Activated T-cell treated with anti-CD3 and anti-CD28 coated beads, Interleukin-2, amount 50 U/mL, for 4 hours (primary cell): ENCODE results near the gene HOXC6. TPM values are rescaled to one million over a fixed set of nuclear protein-coding genes. Genes with fewer than 3 reads are reported as not detected.

Experiments
- ATAC-seq, 2 donors: fragments of 200-7000 bp; cut with Tn5 transposase; one replicate each; pipeline ENCODE4 v1.10.0; 2021
- DNase-seq: peaks from one replicate; pipeline ENCODE4 v3.0.0-alpha.2; 2020
- H3K27me3 Mint-ChIP-seq: one replicate; pipeline ENCODE4 v1.8.0; 2021; ENCODE audit warnings: low read depth, mixed read lengths
- H3K36me3 Mint-ChIP-seq: one replicate; pipeline ENCODE4 v1.8.0; 2022; ENCODE audit warnings: mixed read lengths; ENCODE audit not compliant: insufficient read depth
- H3K4me1 Mint-ChIP-seq: one replicate; pipeline ENCODE4 v1.8.0; 2021; ENCODE audit warnings: low read depth, mixed read lengths
- H3K4me3 Mint-ChIP-seq: one replicate; pipeline ENCODE4 v1.8.0; 2021; ENCODE audit warnings: mild to moderate bottlenecking, moderate library complexity, mixed read lengths
- H3K9me3 Mint-ChIP-seq: one replicate; pipeline ENCODE4 v1.8.0; 2021; ENCODE audit warnings: mixed read lengths
- total RNA-seq, 3 donors: library from RNA; stranded (reverse); gene quantifications; one replicate each; pipeline ENCODE4 v1.2.1, GENCODE V29; 2021

The HOXC6 gene
- total RNA-seq, 3 donors from 2014 or later = not detected

DNA sequence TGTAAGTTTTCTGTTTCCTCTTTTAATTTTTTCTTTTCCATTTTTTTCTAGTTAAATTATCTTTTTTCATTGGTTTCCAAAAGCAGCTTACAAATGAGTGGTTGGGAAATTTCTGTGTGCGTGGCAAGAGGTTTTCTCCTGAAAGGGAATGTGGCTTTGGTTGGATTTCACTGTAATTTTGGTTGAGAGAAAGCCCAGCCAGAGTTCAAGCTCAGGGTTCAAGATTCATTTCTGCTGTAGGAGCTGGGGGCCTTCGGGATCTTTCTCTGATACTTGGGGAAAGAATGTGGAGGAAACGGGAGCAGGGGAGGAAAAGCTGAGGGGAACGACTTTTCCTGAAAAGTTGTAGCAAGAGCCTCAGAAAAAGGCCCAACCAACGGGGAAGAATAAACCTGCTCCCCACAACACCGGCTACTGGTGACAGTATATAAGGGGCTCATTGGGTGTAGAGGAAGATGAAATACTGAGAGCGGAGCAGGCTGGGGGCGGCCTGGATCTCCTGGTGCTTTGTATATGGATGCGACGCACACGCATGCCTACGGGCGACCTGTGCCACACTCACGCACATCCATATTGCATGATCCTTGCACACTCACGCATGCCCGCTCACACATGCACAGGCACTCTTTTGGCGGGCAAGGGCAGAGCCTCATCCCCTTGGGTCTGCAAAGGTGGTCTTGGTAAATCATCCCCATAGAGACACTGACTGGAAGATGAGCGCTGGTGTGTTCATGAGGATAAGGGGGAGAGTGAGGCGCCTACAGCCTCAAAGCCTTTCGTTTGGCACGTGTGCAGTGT lies 41.4 kb upstream of the HOXC6 start:
- no peak for DNase-seq

DNA sequence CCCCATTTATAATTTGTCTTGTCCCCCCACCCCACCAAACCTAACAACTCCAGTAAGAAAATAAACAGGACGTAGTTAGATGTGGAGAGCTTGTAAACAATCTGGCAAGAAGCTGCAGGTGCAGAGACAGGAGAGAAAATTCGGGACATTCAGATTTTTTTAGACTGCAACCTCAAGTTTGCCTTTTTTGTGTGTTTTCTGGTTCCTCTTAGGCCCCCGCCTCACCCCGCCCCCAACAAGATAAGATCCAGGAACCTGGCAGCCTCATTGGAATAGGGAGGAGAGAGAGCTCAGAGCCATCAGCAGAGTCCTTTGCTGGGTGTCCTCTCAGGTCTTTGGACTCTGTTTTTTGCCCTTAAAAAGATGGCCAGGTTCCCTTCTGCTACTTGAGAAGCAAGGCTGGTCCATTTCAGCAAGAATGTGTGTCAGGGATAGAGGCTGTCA lies 40.4 kb upstream of the HOXC6 start:
- DNase-seq = no peak
- Mint-ChIP-seq H3K27me3 (peaks cover 93% of the 10 kb centered on the region), H3K36me3 (no peaks in the 10 kb centered on the region), H3K4me1 (peaks cover 33% of the 10 kb centered on the region), H3K4me3 (no peak overlapping the region), H3K9me3 (no peaks in the 10 kb centered on the region)
- no peak for ATAC-seq

More for the DNA sequence above, 41.4 kb upstream of the HOXC6 start:
- no peak for ATAC-seq
- Mint-ChIP-seq H3K27me3 (peaks cover 94% of the 10 kb centered on the region), H3K36me3 (no peaks in the 10 kb centered on the region), H3K4me3 (no peak overlapping the region), H3K9me3 (no peaks in the 10 kb centered on the region), H3K4me1 (peaks cover 33% of the 10 kb centered on the region)

DNA sequence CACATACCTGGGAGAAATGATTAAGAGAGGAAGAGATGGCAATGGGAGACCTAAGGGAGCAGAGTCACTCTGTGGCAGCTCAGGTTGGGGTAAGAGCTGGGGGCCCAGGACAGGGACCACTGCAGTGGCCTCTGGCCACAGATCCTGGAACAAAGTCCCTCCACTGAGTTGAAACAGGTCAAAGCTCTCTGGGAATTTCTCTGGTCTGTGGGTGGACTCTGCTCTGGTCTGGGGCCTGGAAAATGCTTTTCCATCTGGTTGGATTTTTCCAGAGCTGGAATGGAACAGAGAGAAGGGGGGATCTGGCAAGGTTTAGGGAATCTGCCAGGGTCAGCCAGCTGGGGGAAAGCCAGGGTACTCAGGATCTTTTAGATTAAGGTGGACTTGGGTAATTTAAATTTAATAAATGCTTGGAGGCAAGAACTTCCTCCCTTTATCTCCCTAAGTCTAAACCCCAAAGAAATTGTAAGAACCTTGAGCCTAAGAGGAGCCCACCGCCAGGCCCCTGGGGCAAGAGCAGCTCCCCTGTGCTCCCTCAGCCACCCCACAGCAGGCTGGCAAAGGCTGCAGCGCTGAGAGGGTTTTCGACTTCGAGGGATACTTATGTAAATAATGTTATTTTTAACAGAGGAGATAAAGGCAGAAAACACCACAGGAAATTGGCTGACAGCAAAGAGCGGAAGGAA lies 39.6 kb upstream of the HOXC6 start:
- Mint-ChIP-seq H3K27me3 (peaks cover 92% of the 10 kb centered on the region), H3K4me3 (no peak overlapping the region), H3K4me1 (peaks cover 33% of the 10 kb centered on the region), H3K9me3 (no peaks in the 10 kb centered on the region), H3K36me3 (no peaks in the 10 kb centered on the region)
- DNase-seq = no peak
- no peak for ATAC-seq

DNA sequence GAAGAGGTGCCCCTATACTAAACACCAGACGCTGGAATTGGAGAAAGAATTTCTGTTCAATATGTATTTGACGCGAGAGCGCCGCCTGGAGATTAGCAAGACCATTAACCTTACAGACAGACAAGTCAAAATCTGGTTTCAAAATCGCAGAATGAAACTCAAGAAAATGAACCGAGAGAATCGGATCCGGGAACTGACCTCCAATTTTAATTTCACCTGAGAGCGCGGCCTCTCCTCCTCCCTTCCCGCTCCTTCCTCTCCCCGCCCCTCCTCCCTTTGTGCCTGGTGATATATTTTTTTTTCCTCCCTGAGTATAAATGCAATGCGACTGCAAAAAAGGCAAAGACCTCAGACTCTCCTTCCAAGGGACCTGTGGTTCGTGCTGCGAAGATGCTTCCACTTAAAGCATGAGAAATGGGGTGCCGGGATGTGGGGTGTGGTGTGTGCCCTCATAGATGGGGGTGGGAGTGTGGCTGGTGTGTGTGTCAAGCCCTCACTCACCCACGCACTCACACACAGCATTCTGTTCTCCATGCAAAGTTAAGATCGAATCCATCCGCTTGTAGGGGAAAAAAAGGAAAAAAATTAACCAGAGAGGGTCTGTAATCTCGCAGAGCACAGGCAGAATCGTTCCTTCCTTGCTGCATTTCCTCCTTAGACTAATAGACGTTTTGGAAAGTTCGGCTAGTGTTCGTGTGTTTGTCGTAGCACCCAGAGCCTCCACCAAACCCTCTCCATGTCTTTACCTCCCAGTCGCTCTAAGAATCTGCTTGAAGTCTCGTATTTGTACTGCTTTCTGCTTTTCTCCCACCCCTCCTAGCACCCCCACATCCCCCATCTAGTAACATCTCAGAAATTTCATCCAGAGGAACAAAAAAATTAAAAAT lies 38.8 kb upstream of the HOXC6 start:
- H3K27me3 Mint-ChIP-seq = peaks cover 95% of the 10 kb centered on the region
- ATAC-seq (no peak), DNase-seq (no peak)
- H3K36me3 Mint-ChIP-seq = no peaks in the 10 kb centered on the region
- no peaks in the 10 kb centered on the region for H3K9me3 Mint-ChIP-seq
- peaks cover 38% of the 10 kb centered on the region for H3K4me1 Mint-ChIP-seq
- peak overlapping the region; percentile 19 for H3K4me3 Mint-ChIP-seq

DNA sequence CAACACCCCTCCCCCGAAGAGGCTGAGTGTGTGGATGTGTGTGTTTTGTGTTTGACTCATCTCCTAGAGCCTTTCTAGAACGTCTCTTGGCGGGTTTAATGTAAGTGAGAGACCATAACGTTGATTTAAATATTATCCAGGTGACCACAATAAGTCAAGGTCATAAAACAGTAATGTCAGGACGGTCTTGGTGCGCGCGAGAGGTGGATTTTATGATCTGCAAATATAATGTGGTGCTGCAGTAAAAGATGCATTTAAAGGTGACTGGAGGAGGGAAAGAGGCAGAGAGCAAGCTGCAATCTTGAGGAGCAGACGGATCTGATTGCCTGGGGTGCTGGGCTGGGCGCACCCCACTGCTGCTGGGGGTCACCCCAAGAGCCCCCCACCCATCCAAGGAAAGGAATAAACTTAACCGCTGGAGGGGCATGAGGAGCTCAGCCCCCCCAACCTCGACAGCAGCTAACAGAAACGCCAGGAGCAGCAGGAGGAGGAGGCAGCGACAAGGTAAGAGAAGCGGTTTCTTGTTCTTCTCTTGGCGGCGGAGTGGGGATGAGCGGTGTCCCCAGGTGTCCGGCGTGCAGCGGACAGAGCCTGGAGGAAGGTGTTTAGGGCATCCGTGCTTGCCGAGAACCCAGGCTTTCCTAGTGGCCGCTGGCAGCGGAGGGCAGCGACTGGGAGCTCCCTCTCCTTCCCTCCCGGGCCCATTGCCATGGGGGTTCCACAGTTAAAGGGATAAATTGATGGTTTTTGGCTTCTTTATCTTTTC lies 37.7 kb upstream of the HOXC6 start:
- H3K4me3 Mint-ChIP-seq = no peak overlapping the region
- DNase-seq (no peak), ATAC-seq (no peak)
- H3K27me3 Mint-ChIP-seq = peaks cover 96% of the 10 kb centered on the region
- no peaks in the 10 kb centered on the region for H3K36me3 Mint-ChIP-seq
- H3K4me1 Mint-ChIP-seq = peaks cover 42% of the 10 kb centered on the region
- no peaks in the 10 kb centered on the region for H3K9me3 Mint-ChIP-seq

DNA sequence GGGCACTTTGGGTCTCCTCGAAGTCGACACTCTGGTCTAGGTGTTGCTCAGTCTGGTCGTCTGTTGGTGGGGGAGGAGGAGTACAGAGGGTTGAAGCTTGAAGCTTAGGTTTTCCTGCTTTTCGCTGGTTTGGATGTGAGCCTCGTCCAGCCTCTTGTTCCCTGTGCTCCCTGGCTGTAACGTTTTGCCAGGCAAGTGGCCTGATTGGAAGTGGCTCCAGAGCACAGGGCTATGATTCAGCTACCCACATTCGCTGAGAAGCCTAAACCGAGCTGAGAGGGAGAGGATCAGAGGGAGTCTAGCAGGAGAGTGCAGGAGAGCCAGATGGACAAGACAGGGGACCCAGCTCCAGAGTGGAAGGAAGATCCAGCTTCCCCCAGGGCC lies 37.2 kb upstream of the HOXC6 start:
- peaks cover 42% of the 10 kb centered on the region for H3K4me1 Mint-ChIP-seq
- no peak overlapping the region for H3K4me3 Mint-ChIP-seq

DNA sequence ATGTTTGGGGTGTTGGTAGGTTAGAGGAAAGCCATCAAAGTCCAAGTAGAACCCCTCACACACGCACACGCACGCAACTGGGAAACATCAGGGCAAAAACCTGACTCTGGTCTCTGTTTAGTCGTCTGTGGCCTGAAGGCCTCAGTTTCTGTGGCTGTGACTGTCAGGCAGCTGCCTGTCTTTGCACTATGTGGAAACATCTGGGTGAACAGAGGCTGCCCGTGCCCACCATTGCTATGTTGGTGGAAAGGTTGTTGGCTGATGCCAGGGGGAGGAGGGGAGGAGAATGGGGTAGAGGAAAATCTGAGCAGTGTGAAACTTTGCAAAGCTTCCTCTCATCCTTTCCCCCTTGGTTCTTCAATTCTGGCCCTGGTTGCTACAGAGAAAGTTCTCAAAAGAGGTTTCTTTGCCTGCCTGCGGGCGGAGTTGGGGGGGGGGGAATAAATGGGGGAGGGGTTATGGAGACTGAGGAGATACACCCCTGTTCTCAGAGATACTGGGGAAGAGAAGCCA lies 35.8 kb upstream of the HOXC6 start:
- Mint-ChIP-seq H3K4me3 (no peak overlapping the region), H3K4me1 (peaks cover 46% of the 10 kb centered on the region), H3K9me3 (no peaks in the 10 kb centered on the region), H3K36me3 (no peaks in the 10 kb centered on the region), H3K27me3 (peaks cover 95% of the 10 kb centered on the region)
- ATAC-seq (no peak), DNase-seq (no peak)

More for the DNA sequence above, 37.2 kb upstream of the HOXC6 start:
- Mint-ChIP-seq H3K27me3 (peaks cover 97% of the 10 kb centered on the region), H3K36me3 (no peaks in the 10 kb centered on the region), H3K9me3 (no peaks in the 10 kb centered on the region)
- ATAC-seq = no peak
- no peak for DNase-seq

DNA sequence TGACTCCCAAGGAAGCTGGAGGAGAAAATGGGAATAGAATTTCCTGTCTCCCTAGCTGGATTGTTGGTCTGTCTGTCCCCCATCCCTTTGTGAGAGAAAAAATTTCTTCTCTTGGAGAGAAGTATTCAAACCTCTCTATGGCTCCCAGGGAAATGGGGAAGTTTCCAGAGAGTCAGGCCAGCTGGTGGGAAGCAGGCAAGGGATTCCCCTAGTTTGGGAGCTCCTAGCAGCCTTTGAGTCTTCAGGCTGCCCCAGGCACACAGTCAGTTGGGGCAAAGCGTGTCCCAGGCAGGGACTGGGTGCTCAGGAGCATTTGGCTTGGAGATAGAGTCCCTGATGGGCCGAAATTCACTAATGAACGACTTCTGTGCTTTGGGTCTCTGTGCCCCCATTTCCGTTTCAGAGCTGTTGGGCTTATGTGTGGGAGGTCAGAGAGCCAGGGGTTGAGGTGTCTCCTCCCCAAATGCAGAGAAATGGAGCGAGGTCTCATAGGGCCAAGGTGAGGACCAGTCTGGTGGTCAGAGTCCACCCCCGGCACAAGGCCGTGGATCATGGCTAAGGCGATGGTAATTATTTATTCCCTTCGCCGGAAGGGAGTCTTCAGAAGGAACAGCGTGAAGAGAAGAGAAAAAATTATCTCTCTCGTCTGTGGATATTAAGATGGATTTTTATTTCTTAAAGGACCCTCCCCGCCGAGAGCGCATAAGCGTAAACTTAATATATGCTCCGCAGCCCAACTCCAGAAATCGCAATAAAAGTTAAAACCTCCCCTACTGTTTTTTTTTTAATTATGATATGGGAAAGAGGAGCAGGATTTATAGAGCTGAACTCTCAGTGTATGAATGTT lies 34.9 kb upstream of the HOXC6 start:
- no peak for DNase-seq
- Mint-ChIP-seq H3K36me3 (no peaks in the 10 kb centered on the region), H3K9me3 (no peaks in the 10 kb centered on the region), H3K4me1 (peaks cover 48% of the 10 kb centered on the region), H3K27me3 (peaks cover 95% of the 10 kb centered on the region), H3K4me3 (peak overlapping the region; percentile 29)
- ATAC-seq = no peak

DNA sequence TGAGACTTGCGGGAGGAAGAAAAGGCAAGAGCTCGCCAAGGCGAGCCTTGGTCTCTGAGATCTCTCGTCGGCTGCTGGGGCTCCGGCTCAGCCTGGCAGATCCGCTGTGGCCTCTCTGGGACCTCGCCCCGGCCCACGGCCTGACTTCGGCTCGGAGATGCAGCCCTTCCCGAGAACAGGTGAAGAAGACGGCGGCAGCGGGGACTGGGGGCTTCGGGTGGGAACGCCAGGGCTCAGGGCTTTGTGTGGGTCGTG lies 34.3 kb upstream of the HOXC6 start:
- Mint-ChIP-seq H3K4me3 (peak overlapping the region; percentile 29), H3K27me3 (peaks cover 95% of the 10 kb centered on the region)

DNA sequence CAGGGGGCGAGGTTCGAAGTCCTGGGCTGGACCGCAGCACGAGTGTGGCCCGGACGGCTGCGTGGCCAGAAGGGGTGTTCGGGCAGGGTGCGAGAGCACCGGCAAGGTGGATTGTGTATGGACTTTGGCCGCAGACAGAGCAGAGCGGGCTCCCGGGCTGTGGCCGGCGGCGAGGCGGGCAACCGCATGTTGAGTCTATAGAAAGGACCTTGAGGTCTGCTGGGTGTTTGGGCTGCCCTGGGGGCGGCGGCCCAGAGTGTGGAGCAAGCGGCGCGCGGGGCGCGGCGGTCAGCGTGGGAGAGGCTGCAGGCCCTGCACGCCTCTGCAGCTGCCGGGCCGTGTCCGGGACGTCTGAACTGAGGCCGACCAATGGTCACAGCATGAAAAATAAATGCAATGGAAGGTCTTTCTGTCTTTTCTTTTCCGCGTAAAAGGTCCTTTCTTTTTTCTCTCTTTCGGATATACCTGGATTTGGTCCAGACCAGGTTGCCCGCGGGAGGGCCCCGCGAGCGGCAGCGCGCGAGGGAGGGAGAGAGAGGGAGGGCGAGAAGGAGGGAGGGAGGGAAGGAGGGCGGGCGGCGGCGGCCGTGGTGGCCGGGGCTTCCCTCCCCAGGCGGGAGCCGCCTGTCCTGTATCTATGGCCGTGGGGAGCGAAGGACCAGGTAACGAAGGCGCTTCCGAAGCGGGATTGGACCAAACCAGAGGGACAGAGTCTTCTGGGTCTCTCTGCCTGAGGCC lies 33.8 kb upstream of the HOXC6 start:
- H3K36me3 Mint-ChIP-seq = no peaks in the 10 kb centered on the region
- peak overlapping the region; percentile 82 for H3K4me3 Mint-ChIP-seq
- ATAC-seq (no peak), DNase-seq (no peak)
- peaks cover 94% of the 10 kb centered on the region for H3K27me3 Mint-ChIP-seq
- H3K4me1 Mint-ChIP-seq = peaks cover 40% of the 10 kb centered on the region
- no peaks in the 10 kb centered on the region for H3K9me3 Mint-ChIP-seq

More for the DNA sequence above, 34.3 kb upstream of the HOXC6 start:
- no peak for ATAC-seq
- Mint-ChIP-seq H3K36me3 (no peaks in the 10 kb centered on the region), H3K4me1 (peaks cover 44% of the 10 kb centered on the region), H3K9me3 (no peaks in the 10 kb centered on the region)
- DNase-seq = no peak

DNA sequence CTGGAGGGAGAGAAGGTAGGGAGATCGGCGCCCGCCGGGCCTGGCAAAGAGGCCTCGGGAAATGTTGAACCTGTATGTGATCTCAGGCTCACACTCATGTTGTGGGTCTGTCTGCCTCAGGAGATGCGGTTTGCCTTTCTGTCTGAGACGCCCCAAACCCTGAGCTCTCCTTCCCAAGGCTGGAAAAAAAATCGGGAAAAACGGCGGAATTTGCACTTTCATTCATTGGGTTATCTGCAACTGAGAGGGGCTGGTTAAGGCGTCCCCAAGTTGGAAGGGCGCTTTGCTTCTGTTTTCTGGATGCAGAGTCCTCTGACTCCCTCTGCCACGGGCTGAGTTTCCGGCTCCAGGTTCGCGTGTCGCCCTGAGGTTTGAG lies 33.2 kb upstream of the HOXC6 start:
- Mint-ChIP-seq H3K27me3 (peaks cover 94% of the 10 kb centered on the region), H3K4me1 (peaks cover 36% of the 10 kb centered on the region), H3K9me3 (no peaks in the 10 kb centered on the region), H3K4me3 (peak overlapping the region; percentile 82), H3K36me3 (no peaks in the 10 kb centered on the region)
- DNase-seq = no peak
- ATAC-seq = peak; percentile 15 to 20

DNA sequence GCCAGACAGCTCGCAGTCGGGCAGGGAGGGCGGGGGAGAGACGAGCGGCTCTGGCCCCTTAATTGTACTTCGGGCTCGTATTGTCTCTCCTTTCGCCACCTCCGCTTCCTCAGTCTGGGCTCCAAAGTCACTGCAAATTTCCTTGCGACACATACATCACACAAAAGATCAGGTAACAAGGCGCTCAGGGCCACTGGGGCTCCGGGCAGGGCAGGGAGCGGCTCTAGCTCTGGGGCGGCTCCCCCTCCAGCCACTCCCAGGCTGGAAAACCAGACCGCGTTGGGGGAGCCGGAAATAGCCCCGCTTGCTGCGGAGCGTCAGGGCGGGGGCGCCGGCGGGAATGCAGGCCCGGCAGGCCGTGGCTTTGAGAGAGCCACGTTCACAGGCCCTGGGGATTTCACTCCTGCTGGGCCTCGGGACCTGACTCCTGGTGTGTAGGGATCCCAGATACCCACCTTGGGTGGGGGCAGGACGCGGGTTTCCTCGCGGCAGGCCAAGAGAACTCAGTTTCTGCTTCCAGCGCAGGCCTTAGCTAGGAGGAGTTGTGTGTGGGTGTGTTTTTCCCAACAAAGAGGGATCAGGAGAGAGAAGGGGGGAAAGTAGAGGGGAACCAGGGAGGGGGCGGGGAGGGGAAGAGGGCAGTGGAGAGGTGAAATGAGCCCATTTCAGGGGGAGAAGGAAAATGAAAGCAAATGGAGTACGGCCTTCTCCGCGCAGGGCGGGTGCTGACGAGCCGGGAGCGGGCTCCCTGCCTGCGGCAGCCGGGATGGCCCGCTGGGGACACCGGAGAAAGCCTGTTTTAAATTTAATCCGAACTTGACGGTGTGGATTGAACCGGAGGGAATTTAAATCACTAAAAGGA lies 32.6 kb upstream of the HOXC6 start:
- Mint-ChIP-seq H3K9me3 (no peaks in the 10 kb centered on the region), H3K36me3 (no peaks in the 10 kb centered on the region), H3K4me3 (peak overlapping the region; percentile 82), H3K27me3 (peaks cover 94% of the 10 kb centered on the region), H3K4me1 (peaks cover 32% of the 10 kb centered on the region)
- peak; percentile 48 to 54 for ATAC-seq
- DNase-seq = no peak
